Adrenal gland (tissue), 5 donors: ENCODE measurements around the gene GNPAT.

Experiments used
- CTCF ChIP-seq, 6 experiments: fragments of 450-650 bp in 4 of 6; fragments of 200-600 bp in 2 of 6; sonication (generic) in 1 of 6; IDR thresholded peaks; 1 replicate in 5 of 6; 2 replicates in 1 of 6; pipeline versions ENCODE4 v1.5.1 to v1.8.0; 2016 to 2021; ENCODE audit warnings: antibody characterized with exemption in 6 of 6, mild to moderate bottlenecking in 2 of 6, moderate library complexity in 1 of 6
- POLR2A ChIP-seq, 2 donors: fragments of 450-650 bp; IDR thresholded peaks; one replicate each; pipeline ENCODE4 v1.6.1; 2017; ENCODE audit warnings: antibody characterized with exemption in 2 of 2, mild to moderate bottlenecking in 2 of 2, moderate library complexity in 1 of 2
- donor health status: DM: no; HTN: no; CAD: no.

GRCh38 chr1:231235526-231236207 is 5.3 kb upstream of the GNPAT start:
- no peak for TF ChIP-seq CTCF (IDR thresholded peaks at IDR 0.05)
- TF ChIP-seq POLR2A (IDR thresholded peaks at IDR 0.05), result no peak
